Breast epithelium (tissue), 3 donors: ENCODE results near the gene BRAT1.

Experiments used
- CTCF ChIP-seq, 3 donors: fragments of 450-650 bp; IDR thresholded peaks; one replicate each; pipeline ENCODE4 v1.5.1; 2016 to 2017; ENCODE audit warnings: antibody characterized with exemption in 3 of 3, mild to moderate bottlenecking in 3 of 3, moderate library complexity in 3 of 3
- POLR2A ChIP-seq: fragments of 450-650 bp; IDR thresholded peaks from one replicate; pipeline ENCODE4 v1.6.1; 2016; ENCODE audit warnings: antibody characterized with exemption, mild to moderate bottlenecking, moderate library complexity

- TF ChIP-seq POLR2A (no peak), CTCF (IDR thresholded peaks at IDR 0.05) (no peak)
Measured at GRCh38 chr7:2580636-2581035, 25.3 kb upstream of the BRAT1 start.
